ENCODE data around the gene DHX58.

- TF ChIP-seq PAX8 (IDR thresholded peaks at IDR 0.05), result no peak
- no peak for TF ChIP-seq ZNF207 (IDR thresholded peaks at IDR 0.05; ENCODE audit: borderline replicate concordance)
- TF ChIP-seq ZNF592 (IDR thresholded peaks at IDR 0.05), result no peak
- no peak for TF ChIP-seq JUND (IDR thresholded peaks at IDR 0.05; ENCODE audit: low read depth, low read length)
- peak in 1 of 3 experiments; percentile 20; a peak in 1 of 6 replicates for TF ChIP-seq CTCF (IDR thresholded peaks at IDR 0.05 in 2 of 3, conservative IDR thresholded peaks at IDR 0.05 in 1 of 3; ENCODE audit: control insufficient read depth in 2 of 3, extremely low read depth in 1 of 3, insufficient read depth in 1 of 3, low read depth in 3 of 3, low read length in 3 of 3)
Measured at GRCh38 chr17:42130310-42130936, 17.9 kb upstream of the DHX58 start.
